HG03378 (cell line): ENCODE results near the gene MPZ.

ENCODE experiments used
- ATAC-seq: cut with Tn5 transposase; IDR thresholded peaks from one replicate; pipeline ENCODE4 v1.9.1; 2021; ENCODE audit warnings: mild to moderate bottlenecking, moderate library complexity; ENCODE audit not compliant: unreplicated experiment

The MPZ gene

GRCh38 chr1:161300478-161300877, 9.3 kb downstream of the MPZ start:
- ATAC-seq = no peak

GRCh38 chr1:161299347-161299746, 10.4 kb downstream of the MPZ start:
- no peak for ATAC-seq

- no peak for ATAC-seq
These were observed 11.7 kb downstream of the MPZ start for GRCh38 chr1:161298116-161298515.

GRCh38 chr1:161297415-161297814, 12.4 kb downstream of the MPZ start:
- ATAC-seq = no peak

GRCh38 chr1:161290779-161291178, 19.0 kb downstream of the MPZ start:
- ATAC-seq = no peak

GRCh38 chr1:161287482-161288054, 22.2 kb downstream of the MPZ start:
- no peak for ATAC-seq

- no peak for ATAC-seq
These were observed 24.2 kb downstream of the MPZ start for GRCh38 chr1:161285521-161285920.

GRCh38 chr1:161285113-161285512, 24.7 kb downstream of the MPZ start:
- no peak for ATAC-seq

- no peak for ATAC-seq
These were observed 26.8 kb downstream of the MPZ start for GRCh38 chr1:161282991-161283390.

- ATAC-seq = no peak
These were observed 34.9 kb downstream of the MPZ start for GRCh38 chr1:161274874-161275273.

GRCh38 chr1:161273402-161273801, 36.4 kb downstream of the MPZ start:
- ATAC-seq = no peak

- no peak for ATAC-seq
These were observed 42.4 kb downstream of the MPZ start for GRCh38 chr1:161267321-161267720.

- ATAC-seq = no peak
These were observed 42.9 kb downstream of the MPZ start for GRCh38 chr1:161266836-161267235.

GRCh38 chr1:161266202-161266601, 43.6 kb downstream of the MPZ start:
- no peak for ATAC-seq

GRCh38 chr1:161265305-161265704, 44.5 kb downstream of the MPZ start:
- no peak for ATAC-seq

GRCh38 chr1:161261261-161262235, 48.2 kb downstream of the MPZ start:
- ATAC-seq = no peak

- ATAC-seq = no peak
These were observed 49.1 kb downstream of the MPZ start for GRCh38 chr1:161260376-161261260.

GRCh38 chr1:161259765-161260164, 50.0 kb downstream of the MPZ start:
- no peak for ATAC-seq

GRCh38 chr1:161259345-161259702, 50.4 kb downstream of the MPZ start:
- ATAC-seq = no peak

GRCh38 chr1:161258439-161259344, 51.1 kb downstream of the MPZ start, which contains the start of gene PCP4L1:
TSS of gene PCP4L1 (plus strand) at chr1:161258745. CDS start at chr1:161258975, 230 bp downstream.
- no peak for ATAC-seq
